Measurements from ENCODE around the gene FBXO7.
A peak's percentile ranks its signal among the peaks of the same experiment; 100 is the strongest.

The FBXO7 gene

GRCh38 chr22:32518381-32518780 lies 43.8 kb downstream of the FBXO7 start:
- H3K4me3 ChIP-seq (ENCODE audit: insufficient read length, low read depth) = no peak overlapping the region
- no peaks in the 10 kb centered on the region for H3K36me3 ChIP-seq (ENCODE audit: insufficient read depth, insufficient read length, low read length)
- no peak for TF ChIP-seq ZNF274 (IDR thresholded peaks at IDR 0.05; ENCODE audit: low read depth, low read length)
- no peak for TF ChIP-seq YY1 (IDR thresholded peaks at IDR 0.05; ENCODE audit: insufficient read depth, insufficient read length)
- no peak for TF ChIP-seq SUZ12 (IDR thresholded peaks at IDR 0.05; ENCODE audit: extremely low read depth, insufficient read depth, insufficient read length)
- H3K4me1 ChIP-seq (ENCODE audit: insufficient read depth, insufficient read length) = no peaks in the 10 kb centered on the region
- no peak overlapping the region for H3K9ac ChIP-seq (ENCODE audit: insufficient read length, low read depth)
- H3K27me3 ChIP-seq (ENCODE audit: insufficient read depth, insufficient read length) = no peaks in the 10 kb centered on the region
- H3K9me3 ChIP-seq (ENCODE audit: insufficient read depth, low read length) = no peaks in the 10 kb centered on the region
- no peak for DNase-seq (ENCODE audit: low read depth, low spot score)

GRCh38 chr22:32518848-32519247 lies 44.2 kb downstream of the FBXO7 start:
- Histone ChIP-seq H3K36me3 (ENCODE audit: insufficient read depth, insufficient read length, low read length) (no peaks in the 10 kb centered on the region), H3K4me3 (ENCODE audit: insufficient read length, low read depth) (no peak overlapping the region), H3K4me1 (ENCODE audit: insufficient read depth, insufficient read length) (no peaks in the 10 kb centered on the region), H3K9ac (ENCODE audit: insufficient read length, low read depth) (no peak overlapping the region), H3K9me3 (ENCODE audit: insufficient read depth, low read length) (no peaks in the 10 kb centered on the region), H3K27me3 (ENCODE audit: insufficient read depth, insufficient read length) (no peaks in the 10 kb centered on the region)
- no peak for DNase-seq (ENCODE audit: low read depth, low spot score)
- TF ChIP-seq YY1 (IDR thresholded peaks at IDR 0.05; ENCODE audit: insufficient read depth, insufficient read length) (no peak), SUZ12 (IDR thresholded peaks at IDR 0.05; ENCODE audit: extremely low read depth, insufficient read depth, insufficient read length) (no peak), ZNF274 (IDR thresholded peaks at IDR 0.05; ENCODE audit: low read depth, low read length) (no peak)

GRCh38 chr22:32520612-32521011 lies 46.0 kb downstream of the FBXO7 start:
- Histone ChIP-seq H3K27me3 (ENCODE audit: insufficient read depth, insufficient read length) (no peaks in the 10 kb centered on the region), H3K4me1 (ENCODE audit: insufficient read depth, insufficient read length) (no peaks in the 10 kb centered on the region), H3K36me3 (ENCODE audit: insufficient read depth, insufficient read length, low read length) (no peaks in the 10 kb centered on the region), H3K9me3 (ENCODE audit: insufficient read depth, low read length) (no peaks in the 10 kb centered on the region), H3K4me3 (ENCODE audit: insufficient read length, low read depth) (no peak overlapping the region), H3K9ac (ENCODE audit: insufficient read length, low read depth) (no peak overlapping the region)
- no peak for DNase-seq (ENCODE audit: low read depth, low spot score)
- no peak for TF ChIP-seq ZNF274 (IDR thresholded peaks at IDR 0.05; ENCODE audit: low read depth, low read length)
- no peak for TF ChIP-seq SUZ12 (IDR thresholded peaks at IDR 0.05; ENCODE audit: extremely low read depth, insufficient read depth, insufficient read length)
- no peak for TF ChIP-seq YY1 (IDR thresholded peaks at IDR 0.05; ENCODE audit: insufficient read depth, insufficient read length)

GRCh38 chr22:32522237-32522636 lies 47.6 kb downstream of the FBXO7 start:
- TF ChIP-seq ZNF274 (IDR thresholded peaks at IDR 0.05; ENCODE audit: low read depth, low read length) = no peak
- Histone ChIP-seq H3K4me3 (ENCODE audit: insufficient read length, low read depth) (no peak overlapping the region), H3K27me3 (ENCODE audit: insufficient read depth, insufficient read length) (no peaks in the 10 kb centered on the region), H3K36me3 (ENCODE audit: insufficient read depth, insufficient read length, low read length) (no peaks in the 10 kb centered on the region), H3K4me1 (ENCODE audit: insufficient read depth, insufficient read length) (no peaks in the 10 kb centered on the region), H3K9ac (ENCODE audit: insufficient read length, low read depth) (no peak overlapping the region), H3K9me3 (ENCODE audit: insufficient read depth, low read length) (no peaks in the 10 kb centered on the region)
- no peak for DNase-seq (ENCODE audit: low read depth, low spot score)

- no peaks in the 10 kb centered on the region for H3K9me3 ChIP-seq (ENCODE audit: insufficient read depth, low read length)
- no peak overlapping the region for H3K4me3 ChIP-seq (ENCODE audit: insufficient read length, low read depth)
- DNase-seq (ENCODE audit: low read depth, low spot score) = no peak
- H3K4me1 ChIP-seq (ENCODE audit: insufficient read depth, insufficient read length) = peaks cover 4% of the 10 kb centered on the region
- no peak for TF ChIP-seq ZNF274 (IDR thresholded peaks at IDR 0.05; ENCODE audit: low read depth, low read length)
- TF ChIP-seq SUZ12 (IDR thresholded peaks at IDR 0.05; ENCODE audit: extremely low read depth, insufficient read depth, insufficient read length) = no peak
- TF ChIP-seq YY1 (IDR thresholded peaks at IDR 0.05; ENCODE audit: insufficient read depth, insufficient read length) = no peak
- H3K27me3 ChIP-seq (ENCODE audit: insufficient read depth, insufficient read length) = peaks cover 6% of the 10 kb centered on the region
- no peak overlapping the region for H3K9ac ChIP-seq (ENCODE audit: insufficient read length, low read depth)
- H3K36me3 ChIP-seq (ENCODE audit: insufficient read depth, insufficient read length, low read length) = no peaks in the 10 kb centered on the region
Observed at GRCh38 chr22:32527756-32528155, 53.1 kb downstream of the FBXO7 start.

- H3K36me3 ChIP-seq (ENCODE audit: insufficient read depth, insufficient read length, low read length) = no peaks in the 10 kb centered on the region
- H3K27me3 ChIP-seq (ENCODE audit: insufficient read depth, insufficient read length) = peaks cover 6% of the 10 kb centered on the region
- H3K9ac ChIP-seq (ENCODE audit: insufficient read length, low read depth) = no peak overlapping the region
- TF ChIP-seq ZNF274 (IDR thresholded peaks at IDR 0.05; ENCODE audit: low read depth, low read length) = no peak
- TF ChIP-seq SUZ12 (IDR thresholded peaks at IDR 0.05; ENCODE audit: extremely low read depth, insufficient read depth, insufficient read length) = no peak
- no peak for TF ChIP-seq YY1 (IDR thresholded peaks at IDR 0.05; ENCODE audit: insufficient read depth, insufficient read length)
- H3K4me3 ChIP-seq (ENCODE audit: insufficient read length, low read depth) = no peak overlapping the region
- no peak for DNase-seq (ENCODE audit: low read depth, low spot score)
- peaks cover 4% of the 10 kb centered on the region for H3K4me1 ChIP-seq (ENCODE audit: insufficient read depth, insufficient read length)
- no peaks in the 10 kb centered on the region for H3K9me3 ChIP-seq (ENCODE audit: insufficient read depth, low read length)
Observed at GRCh38 chr22:32528316-32528715, 53.7 kb downstream of the FBXO7 start.

GRCh38 chr22:32528984-32529982 lies 54.7 kb downstream of the FBXO7 start:
- H3K9ac ChIP-seq (ENCODE audit: insufficient read length, low read depth) = no peak overlapping the region
- H3K4me1 ChIP-seq (ENCODE audit: insufficient read depth, insufficient read length) = peaks cover 4% of the 10 kb centered on the region
- DNase-seq (ENCODE audit: low read depth, low spot score) = peak; percentile 68
- no peaks in the 10 kb centered on the region for H3K36me3 ChIP-seq (ENCODE audit: insufficient read depth, insufficient read length, low read length)
- no peaks in the 10 kb centered on the region for H3K9me3 ChIP-seq (ENCODE audit: insufficient read depth, low read length)
- no peak overlapping the region for H3K4me3 ChIP-seq (ENCODE audit: insufficient read length, low read depth)
- H3K27me3 ChIP-seq (ENCODE audit: insufficient read depth, insufficient read length) = peaks cover 6% of the 10 kb centered on the region
- no peak for TF ChIP-seq ZNF274 (IDR thresholded peaks at IDR 0.05; ENCODE audit: low read depth, low read length)
- no peak for TF ChIP-seq SUZ12 (IDR thresholded peaks at IDR 0.05; ENCODE audit: extremely low read depth, insufficient read depth, insufficient read length)
